Right hindlimb (tissue), 1 donor: ENCODE data around the gene PGAP6.
"Not testable (repeated sequence)": the region's sequence is repeated elsewhere in the genome, so short reads cannot be mapped to it uniquely, and the experiment has no call there.

Source experiments
- DNase-seq: peaks from one replicate; pipeline ENCODE4 v3.0.0-alpha.2; 2018

The PGAP6 gene

DNA sequence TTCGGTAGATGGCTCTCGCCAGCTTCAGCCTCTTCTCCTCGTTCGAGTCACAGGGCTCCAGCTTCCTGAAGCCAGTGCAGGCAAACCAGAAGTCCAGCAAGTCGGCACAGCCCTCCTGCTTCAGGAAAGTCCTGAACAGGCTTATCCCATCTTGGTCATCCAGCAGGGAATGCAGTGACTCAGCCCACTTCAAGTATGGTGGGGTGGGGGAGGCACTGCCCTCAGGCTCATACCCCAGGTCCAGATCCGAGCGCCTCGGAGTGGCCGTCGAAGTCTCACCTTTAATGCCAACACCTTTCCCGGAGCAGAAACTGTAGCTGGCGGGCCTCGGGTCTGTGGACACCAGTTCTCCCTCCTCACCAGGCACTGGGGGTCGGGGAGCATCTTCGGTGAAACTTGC, 35.2 kb downstream of the PGAP6 start:
- DNase-seq, result no peak

DNA sequence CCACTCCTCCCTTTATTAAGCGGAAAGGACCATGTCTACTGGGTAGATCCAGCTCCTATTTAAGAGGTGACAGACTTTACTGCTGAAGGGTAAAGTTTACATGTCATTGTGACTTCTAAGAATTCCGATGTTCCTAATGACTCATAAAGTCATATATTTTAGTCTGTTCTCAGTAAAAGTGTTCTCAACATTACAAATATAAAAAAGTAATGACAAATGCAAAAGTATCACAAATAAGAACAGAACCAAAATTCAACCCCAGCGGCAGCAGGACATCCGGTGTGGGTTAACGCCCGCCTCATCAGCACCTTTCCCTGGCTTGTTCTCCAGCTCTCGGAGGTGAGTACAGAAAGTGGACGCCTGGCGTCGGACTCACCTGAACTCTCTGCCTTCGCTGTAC, 36.0 kb downstream of the PGAP6 start:
- no peak for DNase-seq

- no peak for DNase-seq
Measured at GRCh38 chr16:342455-343213, 39.1 kb downstream of the PGAP6 start.

DNA sequence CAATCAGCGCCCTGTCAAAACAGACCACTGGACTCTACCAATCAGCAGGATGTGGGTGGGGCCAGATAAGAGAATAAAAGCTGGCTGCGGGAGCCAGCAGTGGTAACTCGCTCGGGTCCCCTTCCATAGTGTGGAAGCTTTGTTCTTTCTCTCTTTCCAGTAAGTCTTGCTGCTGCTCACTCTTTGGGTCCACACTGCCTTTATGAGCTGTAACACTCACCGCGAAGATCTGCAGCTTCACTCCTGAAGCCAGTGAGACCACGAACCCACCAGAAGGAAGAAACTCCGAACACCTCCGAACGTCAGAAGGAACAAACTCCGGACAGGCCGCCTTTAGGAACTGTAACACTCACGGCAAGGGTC, 39.8 kb downstream of the PGAP6 start:
- not testable (repeated sequence) for DNase-seq

DNA sequence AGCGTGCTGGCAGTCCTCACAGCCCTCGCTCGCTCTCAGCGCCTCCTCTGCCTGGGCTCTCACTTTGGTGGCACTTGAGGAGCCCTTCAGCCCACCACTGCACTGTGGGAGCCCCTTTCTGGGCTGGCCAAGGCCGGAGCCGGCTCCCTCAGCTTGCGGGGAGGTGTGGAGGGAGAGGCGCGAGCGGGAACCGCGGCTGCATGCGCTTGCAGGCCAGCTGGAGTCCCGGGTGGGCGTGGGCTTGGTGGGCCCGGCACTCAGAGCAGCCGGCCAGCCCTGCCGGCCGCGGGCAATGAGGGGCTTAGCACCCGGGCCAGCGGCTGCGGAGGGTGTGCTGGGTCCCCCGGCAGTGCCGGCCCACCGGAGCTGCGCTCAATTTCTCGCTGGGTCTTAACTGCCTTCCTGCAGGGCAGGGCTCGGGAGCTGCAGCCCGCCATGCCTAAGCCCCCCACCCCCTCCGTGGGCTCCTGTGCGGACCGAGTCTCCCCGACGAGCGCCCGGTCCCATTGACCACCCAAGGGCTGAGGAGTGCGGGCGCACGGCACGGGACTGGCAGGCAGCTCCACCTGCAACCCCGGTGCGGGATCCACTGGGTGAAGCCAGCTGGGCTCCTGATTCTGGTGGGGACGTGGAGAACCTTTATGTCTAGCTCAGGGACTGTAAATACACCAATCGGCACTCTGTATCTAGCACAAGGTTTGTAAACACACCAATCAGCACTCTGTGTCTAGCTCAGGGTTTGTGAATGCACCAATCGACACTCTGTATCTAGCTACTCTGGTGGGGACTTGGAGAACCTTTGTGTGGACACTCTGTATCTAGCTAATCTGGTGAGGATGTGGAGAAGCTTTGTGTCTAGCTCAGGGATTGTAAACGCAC, 40.4 kb downstream of the PGAP6 start:
- not testable (repeated sequence) for DNase-seq

DNA sequence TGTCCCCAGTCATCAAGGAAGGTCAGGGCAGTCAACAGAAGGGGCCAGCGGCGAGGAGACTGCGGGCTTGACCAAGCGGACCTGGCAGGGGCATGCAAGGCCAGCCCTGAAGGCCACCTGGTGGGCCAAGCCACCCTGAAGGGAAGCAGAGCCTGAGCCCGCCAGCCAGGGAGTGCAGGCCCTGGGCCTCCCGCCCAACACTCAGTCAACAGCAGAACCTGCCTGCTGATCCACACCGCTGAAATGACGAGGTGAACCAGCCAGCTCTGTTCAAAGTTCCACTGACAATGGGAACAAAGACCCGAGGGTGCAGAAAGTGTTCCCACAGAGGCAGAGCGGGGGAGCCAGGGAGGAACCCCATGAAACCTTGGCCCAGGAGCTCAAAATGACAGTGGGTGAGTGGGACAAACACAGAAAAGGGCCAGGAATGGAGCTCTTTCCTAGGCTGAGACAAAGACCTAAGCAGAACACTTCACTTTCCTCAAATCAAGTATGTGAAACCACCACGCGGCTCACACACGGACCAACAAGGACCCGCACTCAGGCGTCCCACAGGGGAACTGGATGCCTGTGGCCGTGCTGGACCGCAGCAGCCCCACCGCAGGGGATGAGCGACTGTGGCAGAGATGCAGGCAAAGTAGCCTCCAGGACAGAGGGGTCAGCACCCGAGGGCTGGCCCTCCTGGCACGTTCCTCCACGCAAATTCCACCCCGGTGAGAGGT, 41.2 kb downstream of the PGAP6 start:
- no peak for DNase-seq

GRCh38 chr16:339680-340079, 42.1 kb downstream of the PGAP6 start:
- no peak for DNase-seq

DNA sequence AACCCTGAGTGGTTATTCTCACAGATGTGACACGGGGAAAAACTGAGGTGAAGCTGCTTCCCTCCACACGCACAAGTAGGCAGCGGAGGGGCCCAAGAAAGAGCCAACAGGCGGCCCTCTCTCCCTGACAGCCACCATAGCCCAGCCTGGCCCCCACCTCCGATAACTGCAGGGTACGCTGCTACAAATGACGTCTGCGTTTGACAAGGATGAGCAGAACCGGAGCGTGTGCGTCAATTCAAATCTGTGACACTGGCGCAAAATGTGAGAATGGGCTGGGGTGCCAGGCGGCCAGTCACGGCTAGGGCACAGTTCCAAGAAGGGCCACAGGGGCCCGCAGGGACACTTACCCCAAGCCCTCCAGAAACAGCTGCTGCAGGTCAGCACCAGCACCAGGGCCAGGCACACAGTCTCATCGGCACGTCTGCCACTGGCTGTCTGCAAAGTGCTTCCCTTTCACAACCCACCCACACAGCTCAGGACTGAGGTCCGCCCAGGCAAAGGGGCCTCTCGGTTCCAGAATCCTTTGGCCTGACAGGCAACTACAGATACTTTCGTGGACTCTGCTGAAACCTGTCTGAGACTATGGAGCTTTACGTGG, 43.7 kb downstream of the PGAP6 start:
- no peak for DNase-seq

- no peak for DNase-seq
Measured at GRCh38 chr16:337437-337836, 44.3 kb downstream of the PGAP6 start.

DNA sequence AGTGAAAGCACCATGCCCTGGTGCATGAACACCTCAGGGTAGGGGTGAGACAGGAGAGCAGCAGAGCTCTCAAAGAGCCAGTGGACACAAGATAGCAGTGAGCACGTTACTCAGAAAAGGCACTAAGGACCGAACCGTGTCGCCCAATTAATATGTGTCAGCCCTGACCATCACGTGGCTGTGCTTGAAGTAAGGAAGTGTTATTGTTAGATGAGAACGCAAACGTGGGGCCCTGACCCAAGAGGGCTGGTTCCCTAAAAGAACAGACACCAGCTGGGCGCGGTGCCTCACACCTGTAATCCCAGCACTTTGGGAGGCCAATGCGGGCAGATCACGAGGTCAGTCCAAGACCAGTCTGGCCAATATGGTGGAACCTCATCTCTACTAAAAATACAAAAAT, 45.5 kb downstream of the PGAP6 start:
- DNase-seq, result no peak

- not testable (repeated sequence) for DNase-seq
Measured at GRCh38 chr16:334861-335632, 46.7 kb downstream of the PGAP6 start.

DNA sequence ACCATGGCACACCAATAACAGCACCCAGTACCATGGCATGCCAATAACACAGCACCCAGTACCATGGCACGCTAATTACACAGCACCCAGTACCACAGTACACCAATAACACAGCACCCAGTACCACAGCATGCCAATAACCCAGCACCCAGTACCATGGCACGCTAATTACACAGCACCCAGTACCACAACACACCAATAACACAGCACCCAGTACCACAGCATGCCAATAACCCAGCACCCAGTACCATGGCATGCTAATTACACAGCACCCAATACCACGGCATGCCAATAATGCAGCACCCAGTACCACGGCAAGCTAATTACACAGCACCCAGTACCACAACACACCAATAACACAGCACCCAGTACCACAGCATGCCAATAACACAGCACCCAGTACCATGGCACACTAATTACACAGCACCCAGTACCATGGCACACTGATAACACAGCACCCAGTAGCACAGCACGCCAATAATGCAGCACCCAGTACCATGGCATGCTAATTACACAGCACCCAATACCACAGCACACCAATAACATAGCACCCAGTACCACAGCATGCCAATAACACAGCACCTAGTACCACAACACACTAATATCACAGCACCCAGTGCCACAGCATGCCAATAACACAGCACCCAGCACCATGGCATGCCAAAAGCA, 47.5 kb downstream of the PGAP6 start:
- DNase-seq, result not testable (repeated sequence)

GRCh38 chr16:333406-334094, 48.2 kb downstream of the PGAP6 start:
- DNase-seq, result no peak

DNA sequence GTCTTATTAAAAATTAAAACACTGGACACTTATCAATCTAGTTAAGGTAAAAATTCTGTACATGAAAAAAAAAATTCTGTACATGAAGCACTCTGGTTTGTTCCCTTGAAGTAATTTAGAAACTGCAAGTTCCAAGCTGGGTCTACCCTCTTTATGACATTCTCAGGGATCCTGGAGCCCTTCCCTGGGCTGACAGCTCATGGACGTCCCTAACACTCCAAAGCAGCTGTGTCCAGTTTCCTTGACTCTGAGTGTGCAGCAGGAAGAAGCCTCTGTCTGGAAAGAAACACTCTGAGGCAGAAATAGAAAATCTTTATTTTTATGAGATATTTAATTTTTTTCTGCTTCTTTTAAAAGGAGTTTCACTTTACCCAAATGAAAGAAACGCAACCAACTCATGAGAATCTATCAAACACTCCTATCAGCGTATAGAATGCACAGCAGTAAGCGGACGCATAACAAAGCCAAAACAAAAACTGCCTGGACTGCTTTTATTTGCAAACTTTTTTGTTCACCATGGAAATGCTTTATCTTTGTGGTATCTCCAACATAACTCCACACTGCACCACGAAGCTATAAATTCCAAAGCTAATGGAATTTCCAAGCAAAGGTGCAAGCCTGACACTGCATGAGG, 50.5 kb downstream of the PGAP6 start:
- DNase-seq, result not testable (repeated sequence)

- DNase-seq, result no peak
Measured at GRCh38 chr16:330741-331140, 51.0 kb downstream of the PGAP6 start.

GRCh38 chr16:325375-326145, 56.2 kb downstream of the PGAP6 start:
- DNase-seq, result no peak

GRCh38 chr16:324451-325334, 57.1 kb downstream of the PGAP6 start:
- no peak for DNase-seq

GRCh38 chr16:324201-324450, 57.7 kb downstream of the PGAP6 start:
- no peak for DNase-seq
